SK-N-SH treated with all-trans-retinoic acid at 6 μM for 48 hours (cell line): ENCODE results near the gene DLG2.

Experiments
- ATAC-seq: fragments of 200-7000 bp; cut with Tn5 transposase; 3 replicates; pipeline ENCODE4 v1.9.1; 2020; ENCODE audit warnings: mild to moderate bottlenecking, moderate library complexity
- ARNTL ChIP-seq: fragments of 450-650 bp; formaldehyde crosslinking; IDR thresholded peaks from 2 replicates; pipeline ENCODE4 v1.5.0; 2020; ENCODE audit warnings: low read depth, mild to moderate bottlenecking, moderate library complexity, borderline replicate concordance
- BACH2 ChIP-seq: fragments of 250-450 bp; sonication (Bioruptor Pico); IDR thresholded peaks from 2 replicates; pipeline ENCODE4 v1.9.0; 2021; ENCODE audit warnings: mild to moderate bottlenecking, borderline replicate concordance
- CSDC2 ChIP-seq: fragments of 250-450 bp; sonication (Bioruptor Pico); IDR thresholded peaks from 2 replicates; pipeline ENCODE4 v1.5.0; 2020; ENCODE audit warnings: mild to moderate bottlenecking, moderate library complexity
- ESRRG ChIP-seq: fragments of 250-450 bp; sonication (Bioruptor Pico); IDR thresholded peaks from 2 replicates; pipeline ENCODE4 v1.6.1; 2021; ENCODE audit warnings: mild to moderate bottlenecking
- GLIS3 ChIP-seq: fragments of 250-450 bp; sonication (Bioruptor Pico); IDR thresholded peaks from 2 replicates; pipeline ENCODE4 v1.5.0; 2020; ENCODE audit warnings: mild to moderate bottlenecking, moderate library complexity
- ISL1 ChIP-seq: fragments of 250-450 bp; sonication (Bioruptor Pico); IDR thresholded peaks from 2 replicates; pipeline ENCODE4 v2.1.2; 2022; ENCODE audit warnings: mild to moderate bottlenecking, moderate library complexity
- OSR1 ChIP-seq: fragments of 250-450 bp; sonication (Bioruptor Pico); IDR thresholded peaks from 2 replicates; pipeline ENCODE4 v1.8.0; 2022; ENCODE audit warnings: moderate library complexity, mild to moderate bottlenecking, inconsistent platforms
- POU6F1 ChIP-seq: fragments of 250-450 bp; sonication (Bioruptor Pico); IDR thresholded peaks from 2 replicates; pipeline ENCODE4 v1.8.0; 2021; ENCODE audit warnings: low read depth, mild to moderate bottlenecking, moderate library complexity, borderline replicate concordance
- PPARA ChIP-seq: fragments of 250-450 bp; sonication (Bioruptor Pico); IDR thresholded peaks from 2 replicates; pipeline ENCODE4 v1.5.0; 2020; ENCODE audit warnings: mild to moderate bottlenecking, borderline replicate concordance
- RARB ChIP-seq: fragments of 250-450 bp; sonication (Bioruptor Pico); IDR thresholded peaks from 2 replicates; pipeline ENCODE4 v1.8.0; 2021; ENCODE audit warnings: mild to moderate bottlenecking, moderate library complexity
- SNAI2 ChIP-seq: fragments of 250-450 bp; sonication (Bioruptor Pico); IDR thresholded peaks from 2 replicates; pipeline ENCODE4 v1.5.0; 2020; ENCODE audit warnings: mild to moderate bottlenecking, moderate library complexity
- TCF4 ChIP-seq: fragments of 250-450 bp; sonication (Bioruptor Pico); IDR thresholded peaks from 2 replicates; pipeline ENCODE4 v1.8.0; 2021; ENCODE audit warnings: mild to moderate bottlenecking, moderate library complexity, borderline replicate concordance
- TSHZ2 ChIP-seq: fragments of 250-450 bp; sonication (Bioruptor Pico); IDR thresholded peaks from 2 replicates; pipeline ENCODE4 v1.5.0; 2020; ENCODE audit warnings: mild to moderate bottlenecking, moderate library complexity
- ZC3H10 ChIP-seq: fragments of 250-450 bp; sonication (Bioruptor Pico); IDR thresholded peaks from 2 replicates; pipeline ENCODE4 v1.5.1; 2021; ENCODE audit warnings: mild to moderate bottlenecking, moderate library complexity
- ZFP3 ChIP-seq: fragments of 250-450 bp; sonication (Bioruptor Pico); IDR thresholded peaks from 2 replicates; pipeline ENCODE4 v1.5.0; 2020; ENCODE audit warnings: mild to moderate bottlenecking, moderate library complexity
- ZNF565 ChIP-seq: fragments of 450-650 bp; formaldehyde crosslinking; conservative IDR thresholded peaks from 2 replicates; pipeline ENCODE4 v1.5.0; 2020; ENCODE audit warnings: low read depth, mild to moderate bottlenecking, moderate library complexity
- ZNF70 ChIP-seq: fragments of 450-650 bp; formaldehyde crosslinking; IDR thresholded peaks from 2 replicates; pipeline ENCODE4 v1.5.0; 2020; ENCODE audit warnings: mild to moderate bottlenecking, moderate library complexity
- ZNF8 ChIP-seq: fragments of 450-650 bp; formaldehyde crosslinking; IDR thresholded peaks from 2 replicates; pipeline ENCODE4 v1.5.0; 2020; ENCODE audit warnings: mild to moderate bottlenecking, moderate library complexity
- TF ChIP-seq, protein P1 (sequence below): fragments of 250-450 bp; sonication (Bioruptor Pico); IDR thresholded peaks from 2 replicates; pipeline ENCODE4 v1.8.0; 2020; ENCODE audit warnings: mild to moderate bottlenecking, moderate library complexity, borderline replicate concordance
- TF ChIP-seq, protein P2 (sequence below): fragments of 250-450 bp; sonication (Bioruptor Pico); IDR thresholded peaks from 2 replicates; pipeline ENCODE4 v1.5.1; 2021; ENCODE audit warnings: mild to moderate bottlenecking, moderate library complexity

DLG2 gene

GRCh38 chr11:85044911-85045310 is 582.2 kb downstream of the DLG2 start:
- ATAC-seq, result no peak
- TF ChIP-seq, protein P1, sequence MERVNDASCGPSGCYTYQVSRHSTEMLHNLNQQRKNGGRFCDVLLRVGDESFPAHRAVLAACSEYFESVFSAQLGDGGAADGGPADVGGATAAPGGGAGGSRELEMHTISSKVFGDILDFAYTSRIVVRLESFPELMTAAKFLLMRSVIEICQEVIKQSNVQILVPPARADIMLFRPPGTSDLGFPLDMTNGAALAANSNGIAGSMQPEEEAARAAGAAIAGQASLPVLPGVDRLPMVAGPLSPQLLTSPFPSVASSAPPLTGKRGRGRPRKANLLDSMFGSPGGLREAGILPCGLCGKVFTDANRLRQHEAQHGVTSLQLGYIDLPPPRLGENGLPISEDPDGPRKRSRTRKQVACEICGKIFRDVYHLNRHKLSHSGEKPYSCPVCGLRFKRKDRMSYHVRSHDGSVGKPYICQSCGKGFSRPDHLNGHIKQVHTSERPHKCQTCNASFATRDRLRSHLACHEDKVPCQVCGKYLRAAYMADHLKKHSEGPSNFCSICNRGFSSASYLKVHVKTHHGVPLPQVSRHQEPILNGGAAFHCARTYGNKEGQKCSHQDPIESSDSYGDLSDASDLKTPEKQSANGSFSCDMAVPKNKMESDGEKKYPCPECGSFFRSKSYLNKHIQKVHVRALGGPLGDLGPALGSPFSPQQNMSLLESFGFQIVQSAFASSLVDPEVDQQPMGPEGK (CRISPR knock-in tag), result no peak
- no peak for TF ChIP-seq ZNF8
- TF ChIP-seq ESRRG (CRISPR knock-in tag), result no peak
- no peak for TF ChIP-seq BACH2 (CRISPR knock-in tag)
- no peak for TF ChIP-seq RARB (CRISPR knock-in tag)
- TF ChIP-seq POU6F1 (CRISPR knock-in tag), result no peak
- TF ChIP-seq OSR1 (CRISPR knock-in tag), result no peak
- TF ChIP-seq SNAI2 (CRISPR knock-in tag), result no peak
- TF ChIP-seq, protein P2, sequence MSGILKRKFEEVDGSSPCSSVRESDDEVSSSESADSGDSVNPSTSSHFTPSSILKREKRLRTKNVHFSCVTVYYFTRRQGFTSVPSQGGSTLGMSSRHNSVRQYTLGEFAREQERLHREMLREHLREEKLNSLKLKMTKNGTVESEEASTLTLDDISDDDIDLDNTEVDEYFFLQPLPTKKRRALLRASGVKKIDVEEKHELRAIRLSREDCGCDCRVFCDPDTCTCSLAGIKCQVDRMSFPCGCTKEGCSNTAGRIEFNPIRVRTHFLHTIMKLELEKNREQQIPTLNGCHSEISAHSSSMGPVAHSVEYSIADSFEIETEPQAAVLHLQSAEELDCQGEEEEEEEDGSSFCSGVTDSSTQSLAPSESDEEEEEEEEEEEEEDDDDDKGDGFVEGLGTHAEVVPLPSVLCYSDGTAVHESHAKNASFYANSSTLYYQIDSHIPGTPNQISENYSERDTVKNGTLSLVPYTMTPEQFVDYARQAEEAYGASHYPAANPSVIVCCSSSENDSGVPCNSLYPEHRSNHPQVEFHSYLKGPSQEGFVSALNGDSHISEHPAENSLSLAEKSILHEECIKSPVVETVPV (CRISPR knock-in tag), result no peak
- TF ChIP-seq ZC3H10 (CRISPR knock-in tag), result no peak
- no peak for TF ChIP-seq ARNTL (CRISPR knock-in tag)

DNA sequence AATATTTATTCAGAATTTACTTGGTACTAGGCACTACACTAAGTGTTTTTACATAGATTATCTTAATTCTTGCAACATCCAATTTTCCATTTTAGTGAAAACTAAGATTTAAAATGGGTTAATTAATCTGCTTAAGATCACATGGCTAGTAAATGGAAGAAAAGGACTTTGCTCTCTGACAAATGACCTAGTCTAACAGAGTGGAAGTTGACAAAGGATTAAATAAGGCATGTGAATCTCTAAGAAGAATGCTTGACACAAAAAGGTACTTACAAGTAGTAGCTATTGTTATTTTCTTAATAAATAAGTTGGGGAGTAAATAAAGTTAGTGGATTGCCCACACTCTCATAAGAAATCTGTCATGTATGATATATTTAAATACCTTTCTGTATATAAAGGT is 584.8 kb downstream of the DLG2 start:
- TF ChIP-seq GLIS3 (CRISPR knock-in tag), result no peak
- TF ChIP-seq POU6F1 (CRISPR knock-in tag), result no peak
- TF ChIP-seq, protein P1 (CRISPR knock-in tag), result no peak
- TF ChIP-seq ZC3H10 (CRISPR knock-in tag), result no peak
- TF ChIP-seq ZNF70 (CRISPR knock-in tag), result no peak
- TF ChIP-seq OSR1 (CRISPR knock-in tag), result no peak
- no peak for TF ChIP-seq TCF4
- no peak for TF ChIP-seq ISL1 (CRISPR knock-in tag)
- TF ChIP-seq, all 23 proteins: peak for 0

DNA sequence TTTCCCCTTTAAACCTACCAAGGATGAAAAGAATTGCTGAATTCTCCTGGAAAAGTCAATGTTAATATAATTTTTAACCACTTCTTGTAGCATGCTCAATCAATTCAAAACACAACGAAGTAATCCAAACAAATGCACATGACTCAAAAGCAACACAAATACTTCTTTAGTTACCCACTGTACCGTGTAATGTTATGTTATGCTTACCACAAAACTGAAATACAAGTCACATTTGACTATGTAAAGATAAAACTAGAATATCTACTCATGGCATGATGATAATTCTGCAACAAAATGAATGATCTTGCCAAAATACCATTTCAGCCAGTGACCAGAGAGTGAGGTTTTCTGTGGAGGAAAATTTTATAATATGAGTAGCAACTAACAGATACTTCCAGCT is 587.0 kb downstream of the DLG2 start:
- ATAC-seq, result no peak
- no peak for TF ChIP-seq CSDC2
- TF ChIP-seq ZC3H10 (CRISPR knock-in tag), result no peak
- no peak for TF ChIP-seq PPARA
- TF ChIP-seq, protein P2 (CRISPR knock-in tag), result no peak
- TF ChIP-seq TSHZ2 (CRISPR knock-in tag), result no peak
- TF ChIP-seq BACH2 (CRISPR knock-in tag), result no peak
- TF ChIP-seq GLIS3 (CRISPR knock-in tag), result no peak
- no peak for TF ChIP-seq TCF4
- no peak for TF ChIP-seq ZNF70 (CRISPR knock-in tag)
- TF ChIP-seq RARB (CRISPR knock-in tag), result no peak
- no peak for TF ChIP-seq SNAI2 (CRISPR knock-in tag)
- TF ChIP-seq ZNF565, result no peak
- TF ChIP-seq ZFP3 (CRISPR knock-in tag), result no peak
- TF ChIP-seq ZNF8, result no peak
- no peak for TF ChIP-seq POU6F1 (CRISPR knock-in tag)
- TF ChIP-seq OSR1 (CRISPR knock-in tag), result no peak

More for the DNA sequence above, 584.8 kb downstream of the DLG2 start:
- ATAC-seq, result no peak
